Kidney epithelial cell (primary cell): ENCODE measurements around the gene HSPBP1. TPM values are rescaled to one million over a fixed set of nuclear protein-coding genes. Genes with fewer than 3 reads are reported as not detected.

ENCODE experiments used
- DNase-seq: peaks from one replicate; pipeline ENCODE4 v3.0.0-alpha.2; 2010; ENCODE audit warnings: low read depth
- H3K27me3 ChIP-seq: 2 replicates; pipeline ENCODE4 v1.6.0; 2011; ENCODE audit warnings: low read length; ENCODE audit not compliant: control insufficient read depth, insufficient read depth
- H3K36me3 ChIP-seq: 2 replicates; pipeline ENCODE4 v1.5.1; 2011; ENCODE audit warnings: low read length; ENCODE audit not compliant: control insufficient read depth, insufficient read depth
- H3K4me3 ChIP-seq: 2 replicates; pipeline ENCODE4 v1.5.1; 2011; ENCODE audit warnings: low read depth, mild to moderate bottlenecking, control low read depth, low read length
- CTCF ChIP-seq: IDR thresholded peaks from 2 replicates; pipeline ENCODE4 v1.5.1; 2011; ENCODE audit warnings: mild to moderate bottlenecking, moderate library complexity, low read length, control low read depth, inconsistent platforms; ENCODE audit not compliant: insufficient read depth, poor library complexity, severe bottlenecking
- total RNA-seq: library from RNA; depleted of rRNA; stranded (reverse); fragments of >200 nt; gene quantifications from 2 replicates; pipeline ENCODE4 v1.2.3, GENCODE V29; 2015

HSPBP1 gene
- total RNA-seq, 1 donor from 2014 or later = 64.3 TPM

GRCh38 chr19:55299991-55300390 lies 20.1 kb upstream of the HSPBP1 start:
- peaks cover 1% of the 10 kb centered on the region for H3K36me3 ChIP-seq
- no peak overlapping the region for H3K4me3 ChIP-seq
- no peak for TF ChIP-seq CTCF
- H3K27me3 ChIP-seq = no peaks in the 10 kb centered on the region
- no peak for DNase-seq

GRCh38 chr19:55297267-55297666 lies 17.4 kb upstream of the HSPBP1 start:
- no peak for TF ChIP-seq CTCF
- Histone ChIP-seq H3K27me3 (no peaks in the 10 kb centered on the region), H3K4me3 (no peak overlapping the region)

GRCh38 chr19:55289117-55289796 lies 9.3 kb upstream of the HSPBP1 start:
- no peaks in the 10 kb centered on the region for H3K36me3 ChIP-seq
- no peak for DNase-seq
- TF ChIP-seq CTCF = no peak
- H3K4me3 ChIP-seq = no peak overlapping the region
- H3K27me3 ChIP-seq = no peaks in the 10 kb centered on the region

More at GRCh38 chr19:55297267-55297666, 17.4 kb upstream of the HSPBP1 start:
- DNase-seq = no peak
- H3K36me3 ChIP-seq = no peaks in the 10 kb centered on the region

- Histone ChIP-seq H3K27me3 (no peaks in the 10 kb centered on the region), H3K4me3 (no peak overlapping the region), H3K36me3 (no peaks in the 10 kb centered on the region)
- no peak for DNase-seq
- no peak for TF ChIP-seq CTCF
Measured at GRCh38 chr19:55287361-55288079, 7.6 kb upstream of the HSPBP1 start.

- Histone ChIP-seq H3K4me3 (peak overlapping the region; percentile 9), H3K27me3 (no peaks in the 10 kb centered on the region), H3K36me3 (no peaks in the 10 kb centered on the region)
- no peak for TF ChIP-seq CTCF
- no peak for DNase-seq
Measured at GRCh38 chr19:55285229-55285890, 5.5 kb upstream of the HSPBP1 start.
